ENCODE results near the gene ZFAND3. TPM values are rescaled to one million over a fixed set of nuclear protein-coding genes. Genes with fewer than 3 reads are reported as not detected.

ZFAND3 gene
- polyA plus RNA-seq, 3 donors = 11.5 to 21.1 (median 11.7) TPM

DNA sequence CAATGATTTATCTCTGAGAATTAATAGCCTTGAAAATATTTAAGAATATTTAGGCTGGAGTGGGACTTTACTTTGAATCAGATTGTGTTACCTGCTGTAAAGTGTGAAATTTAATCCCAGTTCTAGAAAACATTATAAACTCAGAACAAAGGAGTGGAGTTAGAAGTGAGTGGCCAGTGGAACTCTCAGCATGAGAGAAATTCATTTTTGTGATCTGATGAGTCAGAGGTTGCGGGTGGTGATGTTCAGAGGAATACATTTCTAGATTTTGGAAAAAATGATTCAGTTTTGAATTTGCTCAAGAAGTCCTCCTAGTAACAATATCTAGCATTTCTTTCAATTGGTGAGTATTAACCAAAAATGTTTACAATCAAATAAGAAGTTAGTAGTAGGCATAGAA is 167.5 kb downstream of the ZFAND3 start:
- no peaks in the 10 kb centered on the region for H3K27me3 ChIP-seq (ENCODE audit: control insufficient read depth in 2 of 2, insufficient read depth in 2 of 2, low read length in 2 of 2)
- DNase-seq = no peak
- H3K9me3 Mint-ChIP-seq = no peaks in the 10 kb centered on the region
- no peak overlapping the region for H3K9ac ChIP-seq (ENCODE audit: insufficient read depth, low read length, poor library complexity, severe bottlenecking)
- H2AFZ ChIP-seq (ENCODE audit: insufficient read depth, low read depth, low read length, poor library complexity, severe bottlenecking) = no peak overlapping the region
- H3K9me3 ChIP-seq (replicated peaks in 1 of 2; ENCODE audit: control insufficient read depth in 1 of 2, insufficient read depth in 1 of 2, low read length in 2 of 2) = no peaks in the 10 kb centered on the region
- H3K36me3 ChIP-seq (replicated peaks in 1 of 2; ENCODE audit: control insufficient read depth in 1 of 2, insufficient read depth in 2 of 2, low read length in 2 of 2) = no peaks in the 10 kb centered on the region
- intact Hi-C loops (cut with micrococcal nuclease) = no loop called here
- no peaks in the 10 kb centered on the region for H3K36me3 Mint-ChIP-seq
- peak overlapping the region in 1 of 7 donors; percentile 27 for H3K27ac Mint-ChIP-seq
- no peak overlapping the region for H3K4me2 ChIP-seq (replicated peaks; ENCODE audit: extremely low read depth, low read length, poor library complexity, severe bottlenecking)
- TF ChIP-seq CTCF (IDR thresholded peaks at IDR 0.05) = no peak
- peaks cover 99% of the 10 kb centered on the region for H4K20me1 ChIP-seq (ENCODE audit: insufficient read depth, low read length)
- peaks cover 17% of the 10 kb centered on the region for H3K4me1 Mint-ChIP-seq
- H3K4me1 ChIP-seq (ENCODE audit: control insufficient read depth in 1 of 2, insufficient read depth in 2 of 2, low read length in 2 of 2) = no peaks in the 10 kb centered on the region
- H3K4me3 ChIP-seq (replicated peaks in 1 of 3; ENCODE audit: low read depth in 2 of 3, low read length in 3 of 3) = no peak overlapping the region
- H3K79me2 ChIP-seq (ENCODE audit: insufficient read depth, low read length) = peaks cover 94% of the 10 kb centered on the region
- no peaks in the 10 kb centered on the region for H3K27me3 Mint-ChIP-seq (ENCODE audit: low read depth in 3 of 3)
- 100% methylated on average over 1 of the region's 1 CpG for WGBS (ENCODE audit: insufficient coverage)
- H3K4me3 Mint-ChIP-seq = no peak overlapping the region
- no peak overlapping the region for H3K27ac ChIP-seq (ENCODE audit: low read depth in 1 of 2, low read length in 2 of 2)

- intact Hi-C loops (cut with micrococcal nuclease) = no loop called here
- peaks cover 94% of the 10 kb centered on the region for H3K79me2 ChIP-seq (ENCODE audit: insufficient read depth, low read length)
- no peaks in the 10 kb centered on the region for H3K27me3 ChIP-seq (ENCODE audit: control insufficient read depth in 2 of 2, insufficient read depth in 2 of 2, low read length in 2 of 2)
- H3K4me2 ChIP-seq (replicated peaks; ENCODE audit: extremely low read depth, low read length, poor library complexity, severe bottlenecking) = no peak overlapping the region
- no CpG with 5 or more reads among the region's 2 CpGs for WGBS (ENCODE audit: insufficient coverage)
- no peak overlapping the region for H3K9ac ChIP-seq (ENCODE audit: insufficient read depth, low read length, poor library complexity, severe bottlenecking)
- no peak overlapping the region for H3K4me3 ChIP-seq (replicated peaks in 1 of 3; ENCODE audit: low read depth in 2 of 3, low read length in 3 of 3)
- no peak overlapping the region for H3K27ac ChIP-seq (ENCODE audit: low read depth in 1 of 2, low read length in 2 of 2)
- DNase-seq = no peak
- H2AFZ ChIP-seq (ENCODE audit: insufficient read depth, low read depth, low read length, poor library complexity, severe bottlenecking) = no peak overlapping the region
- H3K36me3 ChIP-seq (replicated peaks in 1 of 2; ENCODE audit: control insufficient read depth in 1 of 2, insufficient read depth in 2 of 2, low read length in 2 of 2) = no peaks in the 10 kb centered on the region
- Mint-ChIP-seq H3K27ac (no peak overlapping the region), H3K9me3 (no peaks in the 10 kb centered on the region), H3K36me3 (peaks cover 0 to under 1% of the 10 kb centered on the region in 2 donors), H3K4me1 (peaks cover 15% of the 10 kb centered on the region), H3K27me3 (ENCODE audit: low read depth in 3 of 3) (no peaks in the 10 kb centered on the region), H3K4me3 (no peak overlapping the region)
- H3K9me3 ChIP-seq (replicated peaks in 1 of 2; ENCODE audit: control insufficient read depth in 1 of 2, insufficient read depth in 1 of 2, low read length in 2 of 2) = no peaks in the 10 kb centered on the region
- no peaks in the 10 kb centered on the region for H3K4me1 ChIP-seq (ENCODE audit: control insufficient read depth in 1 of 2, insufficient read depth in 2 of 2, low read length in 2 of 2)
- H4K20me1 ChIP-seq (ENCODE audit: insufficient read depth, low read length) = peaks cover 99% of the 10 kb centered on the region
- TF ChIP-seq CTCF (IDR thresholded peaks at IDR 0.05) = no peak
Measured at GRCh38 chr6:37987559-37987958, 168.0 kb downstream of the ZFAND3 start.

Data from CD14-positive monocyte (primary cell).